RWPE2 (cell line): ENCODE results near the gene B3GNT8.
A peak's percentile ranks its signal among the peaks of the same experiment; 100 is the strongest.

Experiments
- ATAC-seq: fragments of 200-7000 bp; cut with Tn5 transposase; 3 replicates; pipeline ENCODE4 v1.9.1; 2021; ENCODE audit warnings: low read depth
- DNase-seq: peaks from one replicate; pipeline ENCODE4 v3.0.0-alpha.2; 2020; ENCODE audit warnings: low spot score
- H3K27ac ChIP-seq: fragments of 450-650 bp; 2 replicates; pipeline ENCODE4 v1.5.1; 2017; ENCODE audit warnings: mild to moderate bottlenecking; ENCODE audit not compliant: poor library complexity, severe bottlenecking
- H3K27me3 ChIP-seq: fragments of 250-450 bp; sonication (Bioruptor Pico); 2 replicates; pipeline ENCODE4 v1.5.1; 2021; ENCODE audit warnings: mild to moderate bottlenecking, moderate library complexity; ENCODE audit not compliant: insufficient read depth, poor library complexity, severe bottlenecking
- H3K36me3 ChIP-seq: fragments of 250-450 bp; sonication (Bioruptor Pico); 2 replicates; pipeline ENCODE4 v1.5.1; 2020; ENCODE audit warnings: low read depth, mild to moderate bottlenecking, moderate library complexity
- H3K4me1 ChIP-seq: fragments of 250-450 bp; sonication (Bioruptor Pico); 2 replicates; pipeline ENCODE4 v1.5.1; 2021; ENCODE audit warnings: mild to moderate bottlenecking, moderate library complexity; ENCODE audit not compliant: insufficient read depth, poor library complexity, severe bottlenecking
- H3K4me3 ChIP-seq: fragments of 250-450 bp; sonication (Bioruptor Pico); 2 replicates; pipeline ENCODE4 v1.5.1; 2021; ENCODE audit warnings: mild to moderate bottlenecking, moderate library complexity; ENCODE audit not compliant: severe bottlenecking
- H3K9me3 ChIP-seq: fragments of 250-450 bp; sonication (Bioruptor Pico); 2 replicates; pipeline ENCODE4 v1.5.1; 2021; ENCODE audit warnings: mild to moderate bottlenecking, moderate library complexity; ENCODE audit not compliant: severe bottlenecking
- CTCF ChIP-seq: fragments of 450-650 bp; IDR thresholded peaks from one replicate; pipeline ENCODE4 v1.5.1; 2017; ENCODE audit warnings: mild to moderate bottlenecking, moderate library complexity; ENCODE audit not compliant: poor library complexity, severe bottlenecking

B3GNT8 gene

DNA sequence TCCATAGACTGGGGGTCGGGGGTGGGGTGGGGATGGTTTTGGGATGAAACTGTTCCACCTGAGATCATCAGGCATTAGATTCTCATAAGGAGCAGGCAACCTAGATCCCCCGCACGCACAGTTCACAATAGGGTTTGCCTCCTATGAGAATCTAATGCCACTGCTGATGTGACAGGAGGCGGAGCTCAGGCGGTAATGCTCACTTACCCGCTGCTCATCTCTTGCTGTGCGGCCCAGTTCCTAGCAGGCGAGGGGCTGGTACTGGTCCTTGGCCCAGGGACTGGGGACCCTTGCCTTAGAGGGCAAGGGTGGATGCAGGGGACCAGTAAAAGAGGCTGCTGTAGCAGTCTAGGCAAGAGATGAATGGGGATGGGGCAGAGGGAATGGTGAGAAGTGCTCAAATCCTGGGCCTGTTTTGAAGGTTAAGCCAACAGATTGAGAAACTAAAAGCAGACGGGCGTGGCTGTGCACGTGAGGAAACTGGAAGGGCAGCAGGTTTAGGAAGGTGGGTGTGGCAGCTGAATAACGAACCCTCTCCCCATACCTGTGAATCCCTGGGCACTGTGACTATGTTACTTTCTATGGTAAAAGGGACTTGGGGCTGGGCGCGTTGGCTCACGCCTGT, 14.3 kb upstream of the B3GNT8 start:
- no peak for TF ChIP-seq CTCF
- Histone ChIP-seq H3K4me1 (peaks cover 7% of the 10 kb centered on the region), H3K4me3 (no peak overlapping the region), H3K9me3 (no peaks in the 10 kb centered on the region), H3K36me3 (peaks cover 8% of the 10 kb centered on the region), H3K27me3 (no peaks in the 10 kb centered on the region), H3K27ac (no peak overlapping the region)
- ATAC-seq (no peak), DNase-seq (no peak)

- peak within 1 kb of the TSS; percentile 61 for H3K27ac ChIP-seq
- H3K4me1 ChIP-seq, result peaks cover 7% of the 10 kb centered on the region
- ATAC-seq, result peak; percentile 99
- H3K4me3 ChIP-seq, result peak within 1 kb of the TSS; percentile 64
- peak; percentile 97 for DNase-seq
- peak; percentile 80 for TF ChIP-seq CTCF
- H3K36me3 ChIP-seq, result peaks cover 13% of the 10 kb centered on the region
- no peaks in the 10 kb centered on the region for H3K27me3 ChIP-seq
- H3K9me3 ChIP-seq, result no peaks in the 10 kb centered on the region
These were observed 12.5 kb upstream of the B3GNT8 start, which contains the start of gene DMAC2 for GRCh38 chr19:41439441-41440222. Gene DMAC2, minus strand, starts transcription at chr19:41439912. Its CDS starts 13 bp downstream, at chr19:41439899.

- ATAC-seq (no peak), DNase-seq (no peak)
- Histone ChIP-seq H3K27ac (no peak overlapping the region), H3K9me3 (no peaks in the 10 kb centered on the region), H3K4me1 (peaks cover 7% of the 10 kb centered on the region), H3K27me3 (no peaks in the 10 kb centered on the region), H3K36me3 (peaks cover 13% of the 10 kb centered on the region), H3K4me3 (no peak overlapping the region)
- TF ChIP-seq CTCF, result no peak
These were observed 10.9 kb upstream of the B3GNT8 start for GRCh38 chr19:41437944-41438574.

- DNase-seq (no peak), ATAC-seq (no peak)
- Histone ChIP-seq H3K36me3 (peaks cover 20% of the 10 kb centered on the region), H3K9me3 (no peaks in the 10 kb centered on the region), H3K4me3 (no peak overlapping the region), H3K27me3 (no peaks in the 10 kb centered on the region), H3K27ac (no peak overlapping the region), H3K4me1 (peaks cover 3% of the 10 kb centered on the region)
- TF ChIP-seq CTCF, result no peak
These were observed 9.4 kb upstream of the B3GNT8 start for GRCh38 chr19:41436674-41436951.
